Activated CD8-positive, alpha-beta memory T cell treated with anti-CD3 and anti-CD28 coated beads for 4 hours (primary cell): ENCODE data around the gene HSD17B14.
A peak's percentile ranks its signal among the peaks of the same experiment; 100 is the strongest.
"Not testable (repeated sequence)": the region's sequence is repeated elsewhere in the genome, so short reads cannot be mapped to it uniquely, and the experiment has no call there.

Experiments used
- DNase-seq, 2 donors: peaks; one replicate each; pipeline ENCODE4 v3.0.0-alpha.2; 2020; ENCODE audit warnings: low read depth in 2 of 2

Gene HSD17B14

GRCh38 chr19:48797103-48797502, 39.2 kb downstream of the HSD17B14 start:
- DNase-seq: no peak

GRCh38 chr19:48796298-48797083, 39.8 kb downstream of the HSD17B14 start:
- no peak for DNase-seq

GRCh38 chr19:48795685-48796070, 40.6 kb downstream of the HSD17B14 start:
- no peak for DNase-seq

- peak; percentile 64 to 71 for DNase-seq
Measured at GRCh38 chr19:48795055-48795684, 41.1 kb downstream of the HSD17B14 start.

- DNase-seq: no peak
Measured at GRCh38 chr19:48794291-48794690, 42.0 kb downstream of the HSD17B14 start.

- DNase-seq: no peak
Measured at GRCh38 chr19:48793271-48793670, 43.0 kb downstream of the HSD17B14 start.

GRCh38 chr19:48787331-48787730, 49.0 kb downstream of the HSD17B14 start:
- not testable (repeated sequence) for DNase-seq

GRCh38 chr19:48786422-48786821, 49.9 kb downstream of the HSD17B14 start:
- not testable (repeated sequence) for DNase-seq

- no peak for DNase-seq
Measured at GRCh38 chr19:48784527-48784926, 51.8 kb downstream of the HSD17B14 start.

- DNase-seq: no peak
Measured at GRCh38 chr19:48780631-48781391, 55.5 kb downstream of the HSD17B14 start.

- no peak for DNase-seq
Measured at GRCh38 chr19:48779636-48780035, 56.7 kb downstream of the HSD17B14 start.

- no peak for DNase-seq
Measured at GRCh38 chr19:48777720-48778119, 58.6 kb downstream of the HSD17B14 start.

GRCh38 chr19:48777139-48777538, 59.2 kb downstream of the HSD17B14 start:
- DNase-seq: no peak

- no peak for DNase-seq
Measured at GRCh38 chr19:48772503-48772953, 63.8 kb downstream of the HSD17B14 start.

- DNase-seq: no peak
Measured at GRCh38 chr19:48770734-48771472, 65.4 kb downstream of the HSD17B14 start.

GRCh38 chr19:48770266-48770665, 66.0 kb downstream of the HSD17B14 start:
- no peak for DNase-seq

- no peak for DNase-seq
Measured at GRCh38 chr19:48768994-48769713, 67.1 kb downstream of the HSD17B14 start.

GRCh38 chr19:48768171-48768753, 68.0 kb downstream of the HSD17B14 start:
- DNase-seq: not testable (repeated sequence)

- not testable (repeated sequence) for DNase-seq
Measured at GRCh38 chr19:48765816-48766215, 70.5 kb downstream of the HSD17B14 start.
